Thoracic aorta (tissue), 2 donors: ENCODE data around the gene AXIN1. TPM values are rescaled to one million over a fixed set of nuclear protein-coding genes. Genes with fewer than 3 reads are reported as not detected.

ENCODE experiments used
- ATAC-seq: fragments of 150-250 bp; one replicate; pipeline ENCODE4 v1.8.0; 2017; ENCODE audit warnings: low read depth; ENCODE audit not compliant: insufficient number of reproducible peaks, low FRiP score
- DNase-seq: peaks from one replicate; pipeline ENCODE4 v3.0.0-alpha.2; 2020; ENCODE audit warnings: low spot score
- H3K27ac ChIP-seq, 2 donors: fragments of 200-600 bp; sonication (generic); 1 replicate in 1 of 2; 2 replicates in 1 of 2; pipeline ENCODE4 v1.5.1; 2016; ENCODE audit warnings: mild to moderate bottlenecking in 2 of 2, moderate library complexity in 2 of 2
- H3K27me3 ChIP-seq: fragments of 200-600 bp; sonication (generic); replicated peaks from 2 replicates; pipeline ENCODE4 v1.6.0; 2016; ENCODE audit warnings: mild to moderate bottlenecking; ENCODE audit not compliant: insufficient read depth
- H3K36me3 ChIP-seq: fragments of 200-600 bp; sonication (generic); one replicate; pipeline ENCODE4 v1.5.1; 2016
- H3K4me1 ChIP-seq, 2 donors: fragments of 200-600 bp; sonication (generic); 1 replicate in 1 of 2; 2 replicates in 1 of 2; pipeline versions ENCODE4 v1.5.1 to v1.6.0; 2016; ENCODE audit warnings: low read depth in 2 of 2, mild to moderate bottlenecking in 1 of 2; ENCODE audit not compliant: control insufficient read depth in 1 of 2
- H3K4me3 ChIP-seq: fragments of 200-600 bp; sonication (generic); 2 replicates; pipeline ENCODE4 v1.5.1; 2016; ENCODE audit warnings: mild to moderate bottlenecking
- H3K9me3 ChIP-seq: fragments of 200-600 bp; sonication (generic); 2 replicates; pipeline ENCODE4 v1.5.1; 2016
- total RNA-seq, 2 donors: library from RNA; depleted of rRNA; stranded (reverse); fragments of >200 nt; gene quantifications; one replicate each; pipeline versions ENCODE4 v1.1.0 to v1.2.3, GENCODE V29; 2016
- TF ChIP-seq, protein P1 (sequence below): fragments of 200-600 bp; sonication (generic); IDR thresholded peaks from one replicate; pipeline ENCODE4 v1.5.1; 2019; ENCODE audit warnings: antibody characterized with exemption

The AXIN1 gene
- total RNA-seq, 2 donors from 2014 or later, result 20.0 to 27.2 TPM

DNA sequence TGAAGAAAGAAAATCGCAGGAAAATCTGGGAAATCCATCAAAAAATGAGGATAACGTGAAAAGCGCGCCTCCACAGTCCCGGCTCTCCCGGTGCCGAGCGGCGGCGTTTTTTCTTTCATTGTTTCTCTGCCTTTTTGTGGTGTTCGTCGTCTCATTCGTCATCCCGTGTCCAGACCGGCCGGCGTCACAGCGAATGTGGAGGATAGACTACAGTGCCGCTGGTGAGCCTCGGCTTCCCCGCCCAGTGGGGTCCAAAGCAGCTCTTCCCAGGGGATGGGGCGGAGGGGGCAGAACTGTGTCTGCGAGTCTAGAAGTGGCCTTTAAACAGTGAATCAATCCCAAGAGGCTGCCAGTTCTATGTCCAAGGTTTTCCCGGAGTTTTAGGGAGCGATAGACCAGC, 98.1 kb downstream of the AXIN1 start:
- TF ChIP-seq, protein P1, sequence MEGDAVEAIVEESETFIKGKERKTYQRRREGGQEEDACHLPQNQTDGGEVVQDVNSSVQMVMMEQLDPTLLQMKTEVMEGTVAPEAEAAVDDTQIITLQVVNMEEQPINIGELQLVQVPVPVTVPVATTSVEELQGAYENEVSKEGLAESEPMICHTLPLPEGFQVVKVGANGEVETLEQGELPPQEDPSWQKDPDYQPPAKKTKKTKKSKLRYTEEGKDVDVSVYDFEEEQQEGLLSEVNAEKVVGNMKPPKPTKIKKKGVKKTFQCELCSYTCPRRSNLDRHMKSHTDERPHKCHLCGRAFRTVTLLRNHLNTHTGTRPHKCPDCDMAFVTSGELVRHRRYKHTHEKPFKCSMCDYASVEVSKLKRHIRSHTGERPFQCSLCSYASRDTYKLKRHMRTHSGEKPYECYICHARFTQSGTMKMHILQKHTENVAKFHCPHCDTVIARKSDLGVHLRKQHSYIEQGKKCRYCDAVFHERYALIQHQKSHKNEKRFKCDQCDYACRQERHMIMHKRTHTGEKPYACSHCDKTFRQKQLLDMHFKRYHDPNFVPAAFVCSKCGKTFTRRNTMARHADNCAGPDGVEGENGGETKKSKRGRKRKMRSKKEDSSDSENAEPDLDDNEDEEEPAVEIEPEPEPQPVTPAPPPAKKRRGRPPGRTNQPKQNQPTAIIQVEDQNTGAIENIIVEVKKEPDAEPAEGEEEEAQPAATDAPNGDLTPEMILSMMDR, result no peak
- Histone ChIP-seq H3K4me3 (no peak overlapping the region), H3K9me3 (no peaks in the 10 kb centered on the region), H3K27ac (no peak overlapping the region), H3K36me3 (peaks cover 23% of the 10 kb centered on the region), H3K27me3 (no peaks in the 10 kb centered on the region), H3K4me1 (no peaks in the 10 kb centered on the region)
- no peak for DNase-seq
- no peak for ATAC-seq

DNA sequence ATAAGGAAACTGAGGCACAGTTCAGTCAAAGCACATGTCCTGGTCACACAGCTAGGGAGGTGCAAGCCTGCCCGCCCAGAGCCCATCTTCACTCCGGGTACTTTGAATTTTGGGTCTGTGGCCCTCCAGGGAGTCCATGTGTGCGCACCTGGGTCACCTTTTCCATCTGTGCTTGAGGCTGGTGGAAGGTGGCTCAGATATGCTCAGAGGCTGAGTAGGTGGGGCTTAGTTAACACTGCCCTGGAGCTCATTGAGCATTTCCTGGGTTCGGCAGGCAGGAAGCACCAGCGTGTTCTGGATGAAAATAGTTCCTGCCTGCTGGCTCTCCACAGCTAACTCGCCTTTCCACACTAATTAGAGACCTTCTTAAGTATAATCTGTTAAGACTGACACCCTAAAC, 98.7 kb downstream of the AXIN1 start:
- Histone ChIP-seq H3K36me3 (peaks cover 17% of the 10 kb centered on the region), H3K4me3 (no peak overlapping the region), H3K27ac (no peak overlapping the region), H3K4me1 (no peaks in the 10 kb centered on the region), H3K9me3 (no peaks in the 10 kb centered on the region), H3K27me3 (no peaks in the 10 kb centered on the region)
- TF ChIP-seq, protein P1, result no peak
- ATAC-seq (no peak), DNase-seq (no peak)

DNA sequence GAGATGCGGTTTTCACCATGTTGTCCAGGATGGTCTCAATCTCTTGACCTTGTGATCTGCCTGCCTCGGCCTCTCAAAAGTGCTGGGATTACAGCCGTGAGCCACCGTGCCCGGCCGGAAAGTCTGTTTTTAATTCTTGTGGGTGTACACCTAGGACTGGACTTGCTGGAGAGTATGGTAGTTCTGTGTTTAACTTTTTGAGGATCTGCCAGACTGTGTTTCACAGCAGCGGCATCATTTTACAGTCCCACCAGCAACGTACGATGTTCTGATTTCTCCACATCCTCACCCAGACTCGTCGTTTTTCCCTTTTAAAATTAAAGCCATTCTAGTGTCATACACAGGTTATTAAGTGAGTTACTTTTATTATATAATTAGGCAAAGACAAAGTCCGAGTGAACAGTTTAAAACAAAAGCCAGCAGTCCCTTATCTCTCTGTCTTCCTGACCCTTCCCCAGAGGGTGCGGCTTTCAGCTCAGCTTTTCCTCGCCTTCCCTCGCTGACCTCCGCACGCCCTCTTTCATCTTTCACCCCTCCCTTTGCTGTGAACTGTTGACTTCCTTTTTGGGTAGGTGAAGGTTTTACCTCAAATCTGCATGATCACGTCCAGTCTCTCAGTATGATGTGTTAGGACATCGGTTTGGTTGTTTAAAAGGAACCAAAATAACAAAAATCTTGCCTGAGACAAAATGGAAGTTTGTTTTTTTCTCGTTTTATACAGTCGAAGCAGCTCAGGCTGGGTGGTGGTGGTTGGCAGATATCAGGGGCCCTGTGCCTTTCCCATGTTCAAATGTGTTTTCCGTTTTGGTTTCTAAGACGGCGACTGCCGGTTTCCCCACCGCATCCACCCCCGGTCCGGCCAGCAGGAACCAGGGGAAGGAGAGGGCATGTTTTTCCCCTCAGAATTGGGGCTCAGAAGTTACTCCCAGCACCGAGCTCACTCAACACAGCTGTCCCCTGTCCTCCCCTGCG, 99.9 kb downstream of the AXIN1 start:
- no peaks in the 10 kb centered on the region for H3K4me1 ChIP-seq
- TF ChIP-seq, protein P1, result no peak
- H3K9me3 ChIP-seq, result no peaks in the 10 kb centered on the region
- no peak overlapping the region for H3K27ac ChIP-seq
- H3K36me3 ChIP-seq, result peaks cover 17% of the 10 kb centered on the region
- DNase-seq, result no peak
- no peaks in the 10 kb centered on the region for H3K27me3 ChIP-seq
- H3K4me3 ChIP-seq, result peak overlapping the region; percentile 8
- no peak for ATAC-seq

DNA sequence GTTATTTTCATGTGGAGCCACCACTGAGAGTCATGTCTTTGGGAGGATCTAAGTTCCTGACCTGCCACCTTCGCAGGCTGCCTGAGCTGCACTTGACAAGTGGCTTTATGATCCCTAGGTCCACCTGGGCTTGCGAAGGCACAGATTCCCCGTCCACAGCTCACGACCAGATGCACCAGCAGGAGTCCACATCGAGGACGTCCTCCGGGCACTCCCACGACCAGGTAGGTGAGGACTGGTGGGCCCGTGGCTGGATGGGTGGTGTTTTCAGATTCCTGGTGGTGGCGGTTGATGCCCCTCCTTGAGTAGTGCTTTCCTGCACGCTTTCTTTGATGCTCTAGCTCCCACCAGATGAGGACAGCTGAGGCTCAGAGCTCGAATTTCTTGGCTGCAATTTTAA, 103.1 kb downstream of the AXIN1 start:
- H3K27me3 ChIP-seq, result no peaks in the 10 kb centered on the region
- H3K4me1 ChIP-seq, result no peaks in the 10 kb centered on the region
- no peaks in the 10 kb centered on the region for H3K9me3 ChIP-seq
- ATAC-seq (no peak), DNase-seq (no peak)
- H3K27ac ChIP-seq, result no peak overlapping the region
- peaks cover 14% of the 10 kb centered on the region for H3K36me3 ChIP-seq
- H3K4me3 ChIP-seq, result no peak overlapping the region
- TF ChIP-seq, protein P1, result no peak

DNA sequence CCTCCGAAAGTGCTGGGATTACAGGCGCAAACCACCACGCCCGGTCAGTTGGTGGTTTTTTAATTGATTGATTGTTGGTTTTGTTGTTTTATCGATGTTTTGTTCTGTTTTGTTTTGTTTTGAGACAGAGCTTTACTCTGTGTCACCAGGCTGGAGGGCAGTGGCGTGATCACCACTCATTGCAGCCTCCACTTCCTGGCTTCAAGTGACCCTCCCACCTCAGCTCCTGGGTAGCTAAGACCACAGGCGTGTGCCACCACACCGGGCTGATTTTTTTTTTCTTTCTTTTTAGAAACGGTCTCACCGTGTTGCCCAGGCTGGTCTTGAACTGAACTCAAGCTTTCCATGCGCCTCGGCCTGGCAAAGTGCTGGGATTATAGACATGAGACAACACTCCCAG, 105.5 kb downstream of the AXIN1 start:
- H3K36me3 ChIP-seq, result peaks cover 10% of the 10 kb centered on the region
- no peak for DNase-seq
- H3K4me1 ChIP-seq, result no peaks in the 10 kb centered on the region
- no peak overlapping the region for H3K4me3 ChIP-seq
- no peaks in the 10 kb centered on the region for H3K9me3 ChIP-seq
- H3K27ac ChIP-seq, result no peak overlapping the region
- no peak for ATAC-seq
- no peaks in the 10 kb centered on the region for H3K27me3 ChIP-seq
- TF ChIP-seq, protein P1, result no peak
